ENCODE measurements around the gene PRDX6.
"Not testable (repeated sequence)": the region's sequence is repeated elsewhere in the genome, so short reads cannot be mapped to it uniquely, and the experiment has no call there.

Gene PRDX6

DNA sequence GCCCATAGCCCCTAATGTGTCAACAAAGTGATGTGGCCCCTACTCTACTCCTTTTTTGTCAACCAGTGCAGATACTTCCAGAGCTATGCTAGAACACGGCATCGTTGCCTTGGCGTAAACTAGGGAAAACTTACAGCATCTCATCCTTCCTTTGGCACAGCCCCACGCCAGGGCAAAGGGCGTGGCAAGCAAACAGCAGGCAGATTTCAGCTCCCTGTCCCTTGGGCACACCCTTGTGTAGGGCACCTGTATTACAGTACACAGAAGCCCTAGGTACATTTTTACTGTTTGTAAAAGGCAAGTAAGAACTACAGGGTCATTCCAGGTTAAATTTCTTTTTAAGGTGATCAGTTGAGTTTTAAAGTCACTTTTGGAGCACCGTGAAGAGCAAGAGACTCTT lies 29.3 kb downstream of the PRDX6 start:
- TF ChIP-seq CTCF (IDR thresholded peaks at IDR 0.05; ENCODE audit: insufficient read depth, low read depth, low read length, missing control alignments): peak; percentile 32
- no peak overlapping the region for H3K4me3 ChIP-seq (ENCODE audit: low read depth, low read length)
- DNase-seq (ENCODE audit: low read depth): peak; percentile 32

DNA sequence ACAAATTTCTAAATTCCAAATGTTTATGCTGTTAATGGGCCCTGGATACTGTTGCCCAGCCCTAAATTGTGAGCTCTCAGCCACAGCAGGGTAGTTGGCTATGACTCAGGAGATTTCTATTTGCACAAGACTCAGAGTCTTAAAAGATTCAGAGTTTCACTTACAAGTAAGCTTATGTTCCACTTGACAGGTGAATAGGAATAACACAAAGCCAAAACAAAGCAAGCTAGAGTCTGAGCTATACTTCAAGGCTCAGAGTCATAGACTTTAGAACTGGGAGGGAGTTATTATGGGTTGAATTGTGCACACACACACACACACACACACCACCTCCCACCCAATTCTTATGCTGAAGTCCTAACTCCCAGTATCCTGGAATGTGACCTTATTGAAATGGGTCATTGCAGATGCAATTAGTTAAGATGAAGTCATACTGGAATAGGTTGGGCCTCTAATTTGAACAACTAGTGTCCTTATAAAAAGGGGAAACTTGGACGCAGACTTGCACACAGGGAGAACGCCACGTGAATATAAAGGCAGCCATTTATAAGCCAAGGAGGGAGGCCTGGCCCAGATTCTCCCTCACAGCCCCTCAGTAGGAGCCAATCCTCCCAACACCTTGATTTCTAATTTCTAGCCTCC lies 30.2 kb downstream of the PRDX6 start:
- no peak for DNase-seq (ENCODE audit: low read depth)
- no peak overlapping the region for H3K4me3 ChIP-seq (ENCODE audit: low read depth, low read length)
- TF ChIP-seq CTCF (IDR thresholded peaks at IDR 0.05; ENCODE audit: insufficient read depth, low read depth, low read length, missing control alignments): no peak

DNA sequence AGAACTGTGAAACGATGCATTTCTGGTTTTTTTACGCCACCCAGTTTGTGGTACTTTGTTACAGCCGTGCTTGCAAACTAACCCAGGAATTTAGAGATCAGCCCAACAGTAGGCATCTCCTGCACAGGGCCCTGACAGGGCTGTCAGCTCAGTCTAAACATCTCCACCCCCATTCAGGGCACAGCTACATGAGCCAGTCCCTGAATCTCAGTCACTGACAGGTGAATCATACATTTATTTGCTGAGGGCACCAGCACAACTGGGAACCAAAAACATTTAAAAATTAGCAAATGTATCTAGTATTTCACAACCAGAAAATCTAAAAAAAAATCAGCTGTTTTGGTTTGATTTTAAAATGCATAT lies 30.7 kb downstream of the PRDX6 start:
- TF ChIP-seq CTCF (IDR thresholded peaks at IDR 0.05; ENCODE audit: insufficient read depth, low read depth, low read length, missing control alignments): no peak
- no peak for DNase-seq (ENCODE audit: low read depth)
- no peak overlapping the region for H3K4me3 ChIP-seq (ENCODE audit: low read depth, low read length)

GRCh38 chr1:173508541-173508940 lies 31.4 kb downstream of the PRDX6 start:
- no peak for DNase-seq (ENCODE audit: low read depth)
- no peak for TF ChIP-seq CTCF (IDR thresholded peaks at IDR 0.05; ENCODE audit: insufficient read depth, low read depth, low read length, missing control alignments)
- H3K4me3 ChIP-seq (ENCODE audit: low read depth, low read length): no peak overlapping the region

- no peak for TF ChIP-seq CTCF (IDR thresholded peaks at IDR 0.05; ENCODE audit: insufficient read depth, low read depth, low read length, missing control alignments)
- no peak overlapping the region for H3K4me3 ChIP-seq (ENCODE audit: low read depth, low read length)
- DNase-seq (ENCODE audit: low read depth): no peak
These were observed 32.7 kb downstream of the PRDX6 start for GRCh38 chr1:173509797-173510196.

DNA sequence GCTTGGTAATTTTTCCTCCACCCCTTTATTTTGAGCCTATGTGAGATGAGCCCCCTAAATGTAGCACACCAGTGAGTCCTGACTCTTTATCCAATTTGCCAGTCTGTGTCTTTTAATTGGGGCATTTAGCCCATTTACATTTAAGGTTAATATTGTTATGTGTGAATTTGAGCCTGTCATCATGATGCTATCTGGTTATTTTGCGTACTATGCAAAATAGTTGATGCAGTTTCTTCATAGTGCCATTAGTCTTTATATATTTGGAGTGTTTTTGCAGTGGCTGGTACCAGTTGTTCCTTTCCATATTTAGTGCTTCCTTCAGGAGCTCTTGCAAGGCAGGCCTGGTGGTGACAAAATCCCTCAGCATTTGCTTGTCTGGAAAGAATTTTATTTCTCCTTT lies 37.4 kb downstream of the PRDX6 start:
- H3K4me3 ChIP-seq (ENCODE audit: low read depth, low read length): not testable (repeated sequence)

DNA sequence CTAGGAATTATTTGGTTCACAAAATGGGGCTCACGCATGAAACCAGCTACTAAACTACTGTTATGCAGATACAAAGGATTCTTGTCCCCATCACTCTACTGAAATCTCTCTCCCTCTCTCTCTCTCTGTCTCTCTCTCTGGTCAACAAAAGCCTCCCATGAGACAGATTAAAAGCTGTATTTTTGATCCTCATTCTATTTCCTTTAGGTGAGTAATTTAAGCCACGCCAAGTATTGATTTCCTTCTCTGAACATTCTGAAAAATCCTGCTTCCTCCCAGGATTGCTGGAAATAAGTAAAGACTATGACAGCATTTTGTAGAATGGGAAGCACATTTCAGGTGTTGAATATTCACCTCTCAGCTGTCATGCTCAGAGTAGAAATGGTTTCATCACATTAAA lies 43.7 kb downstream of the PRDX6 start:
- no peak for DNase-seq (ENCODE audit: low read depth)
- TF ChIP-seq CTCF (IDR thresholded peaks at IDR 0.05; ENCODE audit: insufficient read depth, low read depth, low read length, missing control alignments): no peak

More for the DNA sequence above, 37.4 kb downstream of the PRDX6 start:
- not testable (repeated sequence) for DNase-seq (ENCODE audit: low read depth)

More for the DNA sequence above, 43.7 kb downstream of the PRDX6 start:
- H3K4me3 ChIP-seq (ENCODE audit: low read depth, low read length): no peak overlapping the region

Data from GM12865 (cell line).